GM19238 (cell line): ENCODE results near the gene PIK3CA.
"Not testable (repeated sequence)": the region's sequence is repeated elsewhere in the genome, so short reads cannot be mapped to it uniquely, and the experiment has no call there.

Experiments used
- DNase-seq: peaks from one replicate; pipeline ENCODE4 v3.0.0; 2011; ENCODE audit warnings: low spot score; ENCODE audit not compliant: insufficient read length

PIK3CA gene

DNA sequence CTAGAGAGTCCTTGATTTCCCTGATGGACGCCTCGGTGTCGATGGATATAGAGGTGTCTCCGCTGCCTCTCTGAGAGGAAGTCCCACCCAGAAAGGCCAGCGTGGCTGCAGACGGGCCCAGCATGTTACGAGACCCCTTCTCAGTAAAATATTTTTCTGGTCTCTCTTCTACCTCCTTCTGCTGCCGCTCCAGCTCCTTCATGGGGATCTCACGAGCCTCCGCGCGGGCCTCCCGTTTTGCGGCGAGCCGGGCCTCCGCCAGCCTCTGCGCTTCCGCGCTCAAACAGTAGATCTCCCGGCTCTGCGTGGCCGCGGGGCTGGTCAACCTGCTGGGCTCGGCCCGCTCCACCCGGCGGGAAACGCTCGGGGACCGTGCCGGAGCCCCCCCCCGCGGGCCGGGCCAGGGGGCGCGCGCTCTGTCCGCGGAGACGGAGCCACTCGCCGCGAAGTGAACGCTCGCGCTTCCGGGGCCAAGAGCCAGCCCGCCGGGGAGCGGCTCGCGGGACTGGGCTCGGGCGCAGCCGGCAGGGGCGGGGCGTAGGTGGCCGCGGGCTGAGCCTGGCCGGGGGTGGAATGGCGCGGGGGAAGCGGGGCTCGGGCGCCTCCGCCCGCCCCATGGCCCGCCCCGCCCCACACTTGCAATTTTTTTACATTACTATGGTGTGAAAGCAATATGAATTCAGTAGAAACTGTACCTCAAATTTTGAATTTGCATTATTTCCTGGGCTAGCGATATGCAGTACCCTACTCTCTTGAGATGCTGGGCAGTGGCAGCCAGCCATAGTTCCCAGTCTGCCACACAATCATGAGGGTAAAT lies 113.0 kb downstream of the PIK3CA start:
- peak; percentile 86 for DNase-seq

DNA sequence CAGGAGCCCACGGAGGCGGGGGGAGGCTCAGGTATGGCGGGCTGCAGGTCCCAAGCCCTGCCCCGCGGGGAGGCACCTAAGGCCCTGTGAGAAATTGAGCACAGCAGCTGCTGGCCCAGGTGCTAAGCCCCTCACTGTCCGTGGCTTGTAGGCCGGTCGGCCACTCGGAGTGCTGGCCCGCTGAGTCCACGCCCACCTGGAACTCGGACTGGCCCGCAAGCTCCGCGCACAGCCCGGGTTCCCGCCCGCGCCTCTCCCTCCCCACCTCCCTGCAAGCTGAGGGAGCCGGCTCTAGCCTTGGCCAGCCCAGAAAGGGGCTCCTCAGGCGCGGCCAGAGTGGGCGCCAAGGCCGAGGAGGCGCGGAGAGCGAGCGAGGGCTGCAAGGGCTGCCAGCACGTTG lies 115.0 kb downstream of the PIK3CA start:
- DNase-seq: no peak

DNA sequence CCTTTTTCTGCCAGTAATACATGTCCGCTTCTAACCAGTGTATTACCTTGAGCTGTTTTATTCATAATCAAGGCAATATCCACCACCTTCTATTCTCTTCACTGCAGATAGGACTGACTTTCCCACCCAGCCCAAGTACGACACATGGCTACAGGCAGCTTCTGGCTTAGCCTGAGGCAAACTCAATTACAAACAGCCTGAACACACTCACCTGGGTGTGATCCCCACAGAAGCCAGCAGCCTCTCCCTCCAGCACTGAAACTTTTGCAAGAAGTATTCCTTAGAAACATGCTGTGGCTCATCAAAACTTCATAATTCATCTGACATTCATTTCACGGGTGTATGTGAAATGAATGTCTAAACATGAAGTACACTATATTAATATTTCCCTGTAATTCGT lies 116.3 kb downstream of the PIK3CA start:
- no peak for DNase-seq

DNA sequence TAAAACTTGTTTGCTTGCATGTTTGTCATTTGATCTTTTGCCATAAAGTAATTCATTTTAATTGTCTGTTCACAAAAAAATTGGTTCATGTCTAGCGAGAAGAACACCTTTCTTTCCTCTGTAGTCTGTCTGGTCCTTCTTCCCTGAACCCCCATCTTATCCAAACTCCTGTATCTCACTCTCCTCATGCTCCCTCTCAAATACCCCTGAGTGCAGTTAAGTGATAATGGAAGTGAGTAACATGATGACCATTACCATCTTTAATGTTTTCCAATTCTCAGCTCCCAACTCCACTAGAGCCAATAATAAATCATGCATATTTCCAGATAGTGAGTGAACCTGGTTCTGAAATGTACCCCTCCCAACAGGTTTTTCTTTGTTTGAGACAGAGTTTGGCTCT lies 116.9 kb downstream of the PIK3CA start:
- DNase-seq: no peak

DNA sequence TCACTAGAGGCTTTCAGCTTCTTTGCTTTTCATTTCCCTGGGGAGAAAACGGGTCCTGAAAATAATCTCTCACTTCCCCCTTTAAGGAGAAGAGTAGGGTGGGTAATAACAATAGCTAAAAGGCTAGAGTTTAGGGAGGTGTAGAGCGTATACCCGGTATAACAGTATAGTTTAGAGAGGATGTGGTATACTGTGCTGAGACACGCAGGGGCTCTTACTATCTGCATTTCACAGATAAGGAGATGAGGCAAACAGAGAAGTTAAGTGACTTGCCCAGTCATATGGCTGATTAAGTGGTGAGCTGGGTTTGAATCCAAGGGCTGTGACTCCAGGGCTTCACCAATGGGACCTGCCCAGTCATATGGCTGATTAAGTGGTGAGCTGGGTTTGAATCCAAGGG lies 117.7 kb downstream of the PIK3CA start:
- DNase-seq: peak; percentile 18

DNA sequence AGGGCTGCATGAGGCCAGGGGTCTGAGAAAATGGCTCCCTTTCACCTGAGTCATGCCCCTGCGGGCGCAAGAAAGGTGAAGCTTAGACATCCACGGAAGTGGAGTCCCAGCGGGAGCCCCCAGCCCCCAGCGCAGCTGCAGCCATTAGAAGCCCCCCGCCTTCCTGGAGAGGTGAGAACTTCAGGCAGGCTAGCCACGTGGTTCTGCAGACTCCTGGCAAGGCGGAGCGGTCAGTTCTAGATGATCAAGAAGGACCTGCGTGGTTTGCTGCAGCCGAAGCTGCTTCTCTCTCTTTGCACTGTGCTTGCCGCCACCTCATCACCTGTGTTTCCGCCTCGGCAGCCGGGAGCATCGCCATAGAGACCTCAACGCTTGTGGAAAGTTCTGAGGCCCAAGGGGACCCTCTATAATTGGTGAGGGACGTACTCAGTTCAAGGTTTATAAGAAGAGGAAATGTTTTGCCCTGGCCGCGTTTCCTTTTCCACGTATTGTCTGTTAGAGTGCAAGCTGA lies 118.6 kb downstream of the PIK3CA start:
- no peak for DNase-seq

DNA sequence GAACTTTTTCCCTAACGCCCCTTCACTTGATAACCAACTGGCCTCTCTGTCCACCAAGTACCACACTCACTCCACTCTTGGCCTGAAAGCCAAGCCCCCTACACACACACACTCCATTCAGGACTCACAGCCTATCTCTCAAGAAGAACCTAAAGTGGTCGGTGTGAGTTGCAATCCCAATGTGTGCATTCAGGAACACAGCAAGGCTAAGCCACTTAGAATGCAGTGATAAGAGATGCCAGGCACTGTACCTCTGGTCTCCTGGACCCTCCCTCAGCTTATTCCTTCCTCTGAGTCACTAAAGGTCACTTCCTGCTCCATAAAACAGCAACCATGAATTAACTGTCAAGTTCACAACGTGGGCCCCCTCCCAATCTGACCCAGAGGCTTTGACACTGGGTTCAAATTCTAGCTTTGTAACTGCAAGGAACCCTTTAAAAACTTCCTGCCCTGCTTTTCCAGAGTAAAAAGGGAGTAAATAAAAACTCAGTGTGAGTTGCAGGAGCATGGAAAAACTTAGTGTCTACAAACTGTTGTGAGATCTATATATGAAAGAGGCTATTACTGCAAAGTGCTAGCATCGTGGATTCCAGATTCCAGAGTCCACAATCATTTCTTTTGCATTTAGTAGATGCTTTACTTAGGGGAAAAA lies 120.4 kb downstream of the PIK3CA start:
- DNase-seq: no peak

DNA sequence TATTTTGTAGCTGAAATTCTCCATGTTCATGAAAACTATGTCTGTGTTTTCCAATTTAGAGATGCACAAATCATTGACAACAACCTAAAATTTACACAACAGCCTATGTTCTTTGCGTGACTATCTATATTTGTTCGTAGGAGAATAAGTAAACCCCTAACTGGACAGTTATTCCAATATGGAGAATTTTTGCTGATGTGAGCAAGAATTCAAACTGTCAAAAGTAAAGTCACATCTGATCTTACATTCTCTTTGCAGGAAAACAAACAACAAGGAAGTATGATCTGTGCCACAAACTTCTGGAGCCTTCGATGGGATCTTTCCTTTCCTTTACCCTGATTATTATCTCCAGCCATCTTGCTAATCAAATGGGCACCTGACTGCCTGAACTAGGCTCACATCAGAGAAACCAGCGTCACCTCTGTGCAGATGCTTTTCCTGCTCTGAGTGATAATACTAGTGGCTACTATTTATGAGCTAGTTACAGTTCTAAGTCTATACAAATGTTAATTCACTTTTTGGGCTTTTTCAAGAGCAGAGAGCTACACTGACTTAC lies 121.1 kb downstream of the PIK3CA start:
- DNase-seq: no peak

DNA sequence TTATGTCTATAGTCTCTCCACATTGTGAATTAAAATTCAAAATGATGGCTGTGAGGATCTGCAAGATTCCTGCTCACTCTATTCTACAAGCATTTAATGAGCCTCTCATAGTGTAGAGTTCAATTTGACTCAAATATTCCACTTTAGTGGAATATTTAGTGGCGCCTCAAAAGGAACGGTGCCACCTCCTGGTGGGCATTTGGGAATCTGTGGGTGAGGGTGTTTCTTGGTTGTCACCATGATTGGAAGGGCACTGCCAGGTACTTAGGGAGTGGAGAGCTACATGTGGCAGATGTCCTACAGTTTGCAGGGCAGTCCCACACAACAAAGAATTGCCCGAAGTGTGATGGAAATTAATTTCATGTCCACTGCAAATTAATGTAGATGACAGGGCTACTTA lies 124.2 kb downstream of the PIK3CA start:
- DNase-seq: no peak

DNA sequence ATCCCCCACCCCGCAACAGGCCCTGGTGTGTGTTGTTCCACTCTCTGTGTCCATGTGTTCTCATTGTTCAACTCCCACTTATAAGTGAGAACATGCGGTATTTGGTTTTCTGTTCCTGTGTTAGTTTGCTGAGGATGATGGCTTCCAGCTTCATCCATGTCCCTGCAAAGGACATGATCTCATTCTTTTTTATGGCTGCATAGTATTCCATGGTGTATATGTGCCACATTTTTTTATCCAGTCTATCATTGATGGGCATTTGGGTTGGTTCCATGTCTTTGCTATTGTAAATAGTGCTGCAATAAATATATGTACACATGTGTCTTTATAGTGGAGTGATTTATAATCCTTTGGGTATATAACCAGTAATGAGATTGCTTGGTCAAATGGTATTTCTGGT lies 126.3 kb downstream of the PIK3CA start:
- DNase-seq: not testable (repeated sequence)

DNA sequence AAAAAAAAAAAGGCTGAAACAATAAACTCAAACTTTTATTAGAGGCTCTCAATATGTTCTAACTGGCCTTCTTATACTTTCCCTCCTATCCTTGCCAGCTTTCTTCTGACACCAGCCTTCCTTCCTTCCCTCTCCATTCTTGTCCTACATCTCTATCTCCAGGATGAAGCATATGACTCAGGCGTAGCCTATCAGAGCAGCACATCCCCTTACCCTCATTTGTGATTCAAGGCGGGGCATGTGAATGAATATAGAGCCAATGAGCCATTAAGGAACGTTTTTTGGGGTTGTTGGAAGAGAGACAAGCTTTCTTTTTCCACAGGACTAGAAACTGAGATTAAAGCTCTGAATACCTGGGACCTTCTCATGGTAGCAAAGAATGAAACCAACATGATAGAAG lies 127.8 kb downstream of the PIK3CA start:
- no peak for DNase-seq

DNA sequence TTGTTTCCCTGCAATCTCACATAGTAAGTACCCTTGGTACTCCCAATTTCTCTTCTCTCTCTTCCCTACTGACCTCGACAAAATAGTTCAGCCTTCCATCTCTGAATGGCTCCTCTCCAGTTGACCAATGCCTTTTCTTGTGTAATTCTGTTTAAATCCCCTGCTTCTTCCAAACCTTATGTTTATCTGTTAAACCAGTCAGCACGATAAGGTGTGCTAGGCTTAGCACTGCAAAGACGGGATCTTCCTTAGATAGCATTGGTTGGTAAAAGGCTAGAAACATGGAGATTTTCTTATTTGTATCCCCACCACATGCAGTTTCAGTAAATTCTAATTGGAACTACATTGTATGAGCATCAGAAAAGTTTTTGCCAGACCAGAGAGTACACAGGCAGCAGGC lies 128.6 kb downstream of the PIK3CA start:
- no peak for DNase-seq

DNA sequence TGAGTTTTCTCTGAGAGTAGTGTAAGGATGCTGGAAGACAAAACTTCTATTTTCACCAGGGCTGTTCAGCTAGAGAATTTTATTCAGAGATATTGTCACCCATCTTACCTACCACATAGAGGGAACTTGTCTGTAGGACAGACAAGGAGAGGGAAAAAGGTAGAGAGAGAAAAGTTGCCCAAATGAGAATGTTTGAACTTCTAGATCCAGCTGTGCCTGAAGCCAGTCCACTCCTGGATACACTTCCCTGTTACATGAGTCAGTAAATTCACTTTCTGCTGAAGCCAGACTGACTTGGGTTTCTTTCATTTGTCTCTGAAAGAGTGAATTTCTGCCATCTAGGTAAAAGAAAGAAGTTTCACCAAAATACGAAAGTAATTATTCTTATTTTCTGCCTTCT lies 130.0 kb downstream of the PIK3CA start:
- no peak for DNase-seq

DNA sequence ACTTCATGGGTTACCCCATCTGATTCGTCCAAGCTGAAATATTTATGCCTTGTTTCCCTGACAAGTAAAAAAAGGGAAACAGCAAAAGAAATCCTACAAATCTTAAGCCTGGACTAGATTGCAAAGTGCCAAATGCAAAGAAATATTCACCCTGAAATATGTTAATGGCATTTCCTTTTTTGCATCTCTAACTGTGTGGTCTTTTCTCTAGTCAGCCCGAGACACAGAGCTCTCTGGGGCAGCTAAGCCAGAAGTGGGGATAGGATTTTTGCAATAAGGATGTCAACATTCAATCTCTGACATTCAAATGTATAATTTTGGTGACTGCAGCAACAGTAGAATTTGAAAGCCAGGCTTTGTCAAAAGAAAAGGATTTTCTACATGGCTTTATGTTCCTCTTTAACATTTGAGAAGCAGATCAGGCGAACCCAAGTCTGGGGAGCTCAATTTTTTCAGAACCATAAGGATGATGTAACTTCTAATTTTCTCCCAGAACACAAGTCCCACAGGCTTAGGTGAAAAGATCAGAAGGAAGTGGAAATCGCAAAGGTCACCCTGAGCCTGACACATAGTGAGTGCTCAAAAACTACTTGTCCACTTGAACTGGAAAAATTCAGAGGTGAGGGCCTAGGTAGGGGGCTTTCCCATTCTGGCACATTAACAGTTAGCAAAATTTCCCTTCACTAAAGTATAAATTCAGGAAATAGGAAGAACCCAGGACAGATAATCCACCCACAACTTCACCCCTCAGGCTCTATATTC lies 131.0 kb downstream of the PIK3CA start:
- no peak for DNase-seq

DNA sequence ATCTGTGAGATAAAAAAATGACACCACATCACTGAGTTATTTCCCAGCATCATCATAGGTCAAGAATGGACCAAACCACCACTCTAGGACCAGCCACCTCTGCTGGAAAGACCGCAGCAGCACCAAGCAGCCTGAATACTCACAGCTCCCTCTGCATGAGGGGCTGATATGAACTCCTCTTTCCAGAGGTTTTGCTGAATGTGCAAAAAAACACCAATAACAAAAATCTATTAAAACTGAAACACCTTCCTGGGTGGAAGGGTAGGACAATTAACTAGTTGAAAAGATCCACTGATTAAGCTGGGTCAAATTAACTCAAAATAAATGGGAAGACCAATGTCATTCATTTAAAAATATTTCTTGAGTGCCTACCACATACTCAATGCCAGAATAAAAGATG lies 131.7 kb downstream of the PIK3CA start:
- DNase-seq: no peak

DNA sequence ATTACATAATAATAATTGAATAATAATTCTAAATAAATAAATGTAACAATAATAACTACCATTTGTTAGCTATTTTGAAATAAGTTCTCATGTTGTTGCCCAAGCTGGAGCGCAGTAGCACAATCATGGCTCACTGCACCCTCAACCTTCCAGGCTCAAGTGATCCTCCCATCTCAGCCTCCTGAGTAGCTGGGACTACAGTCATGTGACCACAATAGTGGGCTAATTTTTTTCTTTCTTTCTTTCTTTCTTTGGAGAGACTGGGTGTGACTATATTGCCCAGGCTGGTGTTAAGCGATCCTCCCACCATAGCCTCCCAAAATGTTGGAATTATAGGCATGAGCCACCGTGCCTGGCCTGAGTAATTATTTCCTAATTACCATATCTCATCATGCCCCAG lies 133.7 kb downstream of the PIK3CA start:
- DNase-seq: no peak

DNA sequence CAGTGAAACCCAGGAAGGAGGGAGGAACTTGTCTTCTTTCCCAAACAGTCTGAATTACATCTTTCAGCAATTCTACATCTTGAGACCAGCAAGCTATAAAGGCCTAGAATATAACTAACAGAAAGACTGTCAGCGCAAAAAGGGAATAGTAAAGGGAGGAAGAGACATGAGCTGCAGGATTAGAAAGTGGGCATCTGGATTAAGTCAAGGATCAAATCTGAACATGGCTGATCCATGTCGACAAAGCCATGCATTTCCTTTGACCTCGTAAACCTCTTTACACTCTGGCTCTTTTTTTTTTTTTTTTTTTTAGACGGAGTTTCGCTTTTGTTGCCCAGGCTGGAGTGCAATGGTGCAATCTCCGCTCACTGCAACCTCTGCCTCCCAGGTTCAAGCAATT lies 138.2 kb downstream of the PIK3CA start:
- no peak for DNase-seq

DNA sequence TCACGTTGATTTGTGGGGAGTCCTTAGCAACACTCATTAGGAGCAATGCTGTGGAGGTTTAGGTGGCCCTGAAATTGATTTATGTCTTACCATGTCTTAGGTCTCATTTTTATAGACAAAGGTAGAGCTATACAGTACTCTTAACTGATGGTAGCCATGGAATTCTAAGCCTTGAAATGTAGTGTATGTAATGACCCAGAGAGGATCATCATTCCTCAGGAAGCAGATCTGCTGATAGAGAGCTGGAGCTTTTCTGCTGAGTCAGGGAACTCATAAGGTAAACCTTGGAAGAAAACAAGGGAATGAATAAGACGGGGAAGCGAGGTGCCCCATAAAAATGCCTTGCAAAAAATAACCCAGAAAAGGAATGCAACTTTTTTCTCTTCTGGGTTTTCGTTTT lies 140.7 kb downstream of the PIK3CA start:
- no peak for DNase-seq

DNA sequence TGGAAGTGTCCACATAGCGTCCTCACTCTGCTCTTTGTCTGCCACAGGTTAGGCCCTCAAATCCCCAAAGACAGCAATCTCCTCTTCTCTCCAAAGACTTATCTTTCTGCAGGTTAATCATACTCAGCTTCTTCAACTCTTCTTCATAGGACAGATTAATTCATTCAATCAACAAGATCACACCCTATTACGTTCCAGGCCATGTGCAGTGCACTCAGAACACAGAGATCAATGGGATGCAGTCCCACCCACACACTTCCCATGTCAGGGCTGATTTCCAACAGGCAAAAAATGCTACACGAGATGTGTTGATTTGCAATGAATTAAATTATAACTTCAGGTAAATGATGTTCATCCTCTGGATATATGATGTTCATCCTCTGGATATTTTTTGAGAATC lies 141.1 kb downstream of the PIK3CA start:
- no peak for DNase-seq
